ENCODE data around the gene ZDHHC1.
"Not testable (repeated sequence)": the region's sequence is repeated elsewhere in the genome, so short reads cannot be mapped to it uniquely, and the experiment has no call there.

The ZDHHC1 gene

DNA sequence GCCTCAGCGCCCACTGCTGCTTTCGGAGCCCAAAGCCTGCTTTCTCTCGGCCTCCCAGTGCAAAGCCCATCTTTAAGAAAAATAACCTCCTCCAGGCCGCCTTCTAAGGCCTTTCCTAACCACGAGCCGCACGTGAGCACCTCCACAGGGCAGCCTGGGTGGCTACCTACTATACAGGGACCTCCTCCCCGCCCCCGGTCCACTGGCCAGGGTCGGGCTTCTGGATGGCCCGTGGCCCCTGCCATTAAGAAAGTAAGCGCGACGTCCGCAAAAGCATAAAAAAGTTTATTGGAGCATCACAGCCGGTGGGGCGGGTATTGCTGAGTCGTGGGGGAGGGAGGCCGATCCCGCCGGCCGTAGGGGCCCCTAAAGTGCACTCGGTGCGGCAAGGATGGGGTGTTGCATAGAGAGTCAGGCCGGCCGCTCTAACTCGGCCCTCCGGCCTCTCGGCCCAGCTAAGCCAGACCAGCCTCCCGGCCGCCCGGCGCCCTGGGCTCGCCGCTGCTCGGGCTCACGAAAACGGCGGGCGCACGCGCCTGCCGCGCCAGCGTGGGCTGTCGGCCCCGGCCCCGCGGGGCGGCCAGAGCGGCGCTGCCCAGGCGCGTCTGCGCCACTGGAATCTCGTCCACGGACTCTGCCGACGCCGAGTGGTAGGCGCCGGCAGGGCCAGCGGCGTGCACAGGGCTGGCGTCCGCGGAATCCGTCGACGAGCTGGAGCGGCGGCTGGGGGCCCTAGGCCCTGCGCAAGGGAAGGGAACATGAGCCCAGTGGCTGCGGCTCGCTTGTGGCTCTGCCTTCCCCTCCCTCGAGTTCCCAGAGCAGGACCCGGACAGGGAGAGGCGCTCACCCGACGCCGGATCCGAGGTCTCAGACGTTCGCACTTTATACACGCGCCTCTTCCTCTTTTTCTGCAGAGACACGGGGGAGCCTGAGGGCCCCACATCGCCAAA is 21.8 kb downstream of the ZDHHC1 start:
- DNase-seq (ENCODE audit: low read depth) = no peak

GRCh38 chr16:67393788-67394154 is 22.5 kb downstream of the ZDHHC1 start:
- DNase-seq (ENCODE audit: low read depth) = no peak

- DNase-seq (ENCODE audit: low read depth) = peak; percentile 14
Observed at GRCh38 chr16:67393111-67393787, 23.0 kb downstream of the ZDHHC1 start, which contains the start of gene TPPP3. Gene TPPP3, minus strand, starts transcription at chr16:67393498. Its CDS starts 2,387 bp downstream, at chr16:67391111.

DNA sequence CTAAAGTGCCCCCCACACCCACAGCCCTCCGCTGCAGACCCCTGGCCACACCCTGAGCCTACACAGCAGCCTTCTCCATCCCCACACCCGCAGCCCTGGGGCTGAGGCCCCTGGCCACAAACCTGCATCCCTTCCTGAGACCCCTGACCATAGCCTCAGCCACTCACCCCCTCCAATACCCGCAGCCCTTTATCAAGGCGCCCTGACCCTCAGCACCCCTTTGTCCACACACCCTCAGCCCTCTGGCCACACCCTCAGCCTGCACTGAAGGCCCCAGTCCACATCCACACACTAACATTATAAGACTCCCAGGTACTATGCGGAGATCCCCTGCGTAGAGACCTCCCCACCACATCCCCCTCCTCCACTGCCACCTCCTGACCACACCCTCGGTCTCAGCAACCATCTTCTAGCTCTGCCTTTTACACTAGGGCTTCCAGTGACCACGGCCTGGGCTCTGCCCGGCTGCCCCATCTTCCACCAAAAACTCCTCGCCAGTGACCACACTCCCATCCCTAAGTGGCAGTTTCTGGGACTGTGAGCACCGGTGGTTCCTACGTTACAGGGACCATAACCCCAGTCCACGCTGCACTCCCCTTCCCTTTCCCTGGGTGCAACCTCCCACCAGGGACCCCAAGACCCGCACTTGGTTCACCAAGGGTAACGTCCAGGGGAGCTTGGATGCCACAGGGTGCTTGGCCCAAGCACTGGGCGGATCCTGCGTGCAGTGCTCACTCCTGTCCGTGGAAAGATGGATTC is 23.8 kb downstream of the ZDHHC1 start:
- DNase-seq (ENCODE audit: low read depth) = no peak

- no peak for DNase-seq (ENCODE audit: low read depth)
Observed at GRCh38 chr16:67391424-67392300, 24.6 kb downstream of the ZDHHC1 start.

GRCh38 chr16:67390816-67391423 is 25.4 kb downstream of the ZDHHC1 start:
- DNase-seq (ENCODE audit: low read depth) = no peak

- DNase-seq (ENCODE audit: low read depth) = no peak
Observed at GRCh38 chr16:67389911-67390815, 26.1 kb downstream of the ZDHHC1 start.

DNA sequence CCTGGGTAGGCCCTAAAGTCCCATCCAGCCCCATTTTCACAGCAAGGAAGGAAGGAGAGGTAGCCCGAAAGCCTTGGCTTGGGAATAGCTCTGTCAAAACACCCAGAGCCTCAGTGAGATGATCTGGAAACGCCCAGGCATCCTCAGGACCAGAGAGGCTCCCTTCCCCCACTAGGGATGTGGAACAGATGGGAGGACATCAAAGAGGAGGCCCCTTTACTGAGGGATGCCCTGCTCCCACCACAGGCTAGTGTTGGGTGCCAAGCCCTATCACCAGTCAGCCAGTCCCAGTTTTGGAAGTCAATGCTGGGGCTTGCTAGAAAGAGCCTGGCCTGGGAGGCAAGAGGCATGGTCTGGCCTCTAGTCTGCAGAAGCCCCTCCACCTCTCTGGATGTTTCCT is 27.7 kb downstream of the ZDHHC1 start:
- no peak for DNase-seq (ENCODE audit: low read depth)

GRCh38 chr16:67388191-67388590 is 28.1 kb downstream of the ZDHHC1 start:
- DNase-seq (ENCODE audit: low read depth) = no peak

GRCh38 chr16:67387479-67388079 is 28.7 kb downstream of the ZDHHC1 start:
- no peak for DNase-seq (ENCODE audit: low read depth)

DNA sequence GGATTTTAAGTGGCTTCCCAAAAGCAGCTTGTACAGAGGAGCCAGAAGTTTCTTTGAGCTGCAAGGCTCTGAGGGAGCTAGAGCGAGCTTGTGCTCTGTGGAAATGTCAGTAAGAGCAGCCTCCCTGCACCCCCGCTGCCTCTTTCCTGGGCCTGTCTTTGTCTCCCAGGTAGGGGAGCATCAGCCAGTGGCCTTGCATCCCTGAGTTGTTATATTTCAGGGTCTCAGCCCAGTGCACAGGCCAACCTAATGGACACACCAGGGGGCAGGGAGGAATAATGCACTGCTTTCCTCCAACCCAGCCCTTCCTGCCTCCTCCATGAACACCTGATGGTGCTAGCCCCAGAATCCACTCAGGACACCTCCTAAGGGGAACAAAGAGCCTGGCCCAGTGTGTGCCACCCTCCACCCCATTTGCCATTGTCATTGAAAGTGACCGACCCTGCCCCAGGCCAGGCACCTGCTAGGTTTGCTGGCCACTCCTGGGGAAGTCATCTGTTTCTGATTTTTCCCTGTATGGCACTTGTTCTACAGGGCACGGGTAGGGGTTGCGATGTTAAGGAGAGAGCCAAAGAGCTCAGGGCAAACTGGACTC is 29.3 kb downstream of the ZDHHC1 start:
- no peak for DNase-seq (ENCODE audit: low read depth)

GRCh38 chr16:67384778-67385510 is 31.3 kb downstream of the ZDHHC1 start:
- DNase-seq (ENCODE audit: low read depth) = no peak

GRCh38 chr16:67383284-67383683 is 33.0 kb downstream of the ZDHHC1 start:
- no peak for DNase-seq (ENCODE audit: low read depth)

DNA sequence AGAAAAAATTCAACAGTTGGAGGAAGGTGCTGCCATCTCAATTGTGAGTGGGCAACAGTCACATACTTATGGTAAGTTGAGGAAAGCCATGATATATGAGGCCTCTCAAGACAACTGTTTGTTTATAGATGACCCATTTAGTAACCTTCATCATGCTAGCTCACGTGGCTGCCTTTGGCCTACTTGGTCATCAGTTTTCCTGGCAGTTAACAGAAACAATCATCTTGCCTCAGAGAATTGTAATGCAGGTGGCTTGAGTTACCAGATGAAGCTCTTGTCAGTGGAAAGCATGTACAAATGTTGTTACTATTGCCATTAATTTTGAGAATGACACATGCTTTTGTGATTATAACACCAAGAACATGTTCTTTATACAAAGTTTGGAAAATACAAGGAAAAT is 37.6 kb downstream of the ZDHHC1 start:
- no peak for DNase-seq (ENCODE audit: low read depth)

- not testable (repeated sequence) for DNase-seq (ENCODE audit: low read depth)
Observed at GRCh38 chr16:67376012-67376411, 40.3 kb downstream of the ZDHHC1 start.

DNA sequence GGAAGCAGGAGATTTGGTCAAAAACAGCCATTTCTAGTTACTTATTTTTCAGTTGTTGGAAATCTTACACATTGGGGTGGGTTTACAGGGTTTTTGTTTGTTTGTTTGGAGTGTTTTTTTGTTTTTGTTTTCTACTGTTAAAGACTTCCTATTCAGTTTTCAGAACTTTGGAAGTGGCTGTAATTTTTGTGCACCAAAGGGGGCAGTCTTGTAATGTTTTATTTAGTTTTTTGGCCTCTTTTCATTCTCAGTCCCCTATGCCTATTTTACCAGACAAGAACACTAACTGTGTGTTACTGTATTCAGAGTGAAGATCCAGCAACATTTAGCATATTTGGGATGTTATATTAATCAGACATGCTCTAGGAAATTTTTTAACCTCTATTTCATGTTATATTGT is 43.6 kb downstream of the ZDHHC1 start:
- DNase-seq (ENCODE audit: low read depth) = no peak

DNA sequence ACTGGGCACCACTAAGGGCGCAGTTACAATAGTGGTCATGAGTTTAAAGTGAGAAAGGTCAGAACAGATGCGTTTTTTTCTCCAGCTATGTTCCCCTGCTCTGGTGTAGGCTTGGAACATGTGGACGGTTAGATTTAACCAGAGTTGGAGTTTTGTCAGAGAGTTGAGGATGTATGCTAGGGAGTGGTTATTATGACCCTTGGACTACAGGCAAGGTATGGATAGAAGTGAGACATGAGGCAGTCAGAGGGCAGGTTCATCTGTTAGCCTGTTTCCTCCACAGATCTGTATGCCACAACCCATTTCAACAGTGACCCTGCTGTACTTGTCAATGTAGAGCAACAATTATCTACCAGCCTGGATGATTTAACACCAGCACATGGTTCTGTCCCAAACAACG is 45.6 kb downstream of the ZDHHC1 start:
- DNase-seq (ENCODE audit: low read depth) = no peak

GRCh38 chr16:67364600-67365235 is 51.6 kb downstream of the ZDHHC1 start:
- DNase-seq (ENCODE audit: low read depth) = no peak
